Heart right ventricle (tissue), 16 donors: ENCODE results near the gene LDLRAP1. TPM values are rescaled to one million over a fixed set of nuclear protein-coding genes. Genes with fewer than 3 reads are reported as not detected.
"Not testable (repeated sequence)": the region's sequence is repeated elsewhere in the genome, so short reads cannot be mapped to it uniquely, and the experiment has no call there.

ENCODE experiments used
- ATAC-seq, 8 donors: fragments of 200-7000 bp; cut with Tn5 transposase; one replicate each; pipeline ENCODE4 v1.9.1; 2020; ENCODE audit warnings: mild to moderate bottlenecking in 8 of 8, moderate library complexity in 8 of 8, moderate number of reproducible peaks in 1 of 8
- DNase-seq, 2 donors: peaks; one replicate each; pipeline ENCODE4 v3.0.0-alpha.2; 2020
- H3K27ac ChIP-seq, 10 donors: fragments of 200-600 bp; sonication (generic) in 2 of 10; one replicate each; pipeline versions ENCODE4 v1.5.0 to v1.8.0; 2020 to 2022; ENCODE audit warnings: mild to moderate bottlenecking in 3 of 10
- H3K27me3 ChIP-seq, 7 donors: fragments of 200-600 bp; one replicate each; pipeline ENCODE4 v1.8.0; 2021 to 2022; ENCODE audit warnings: mild to moderate bottlenecking in 2 of 7
- H3K36me3 ChIP-seq, 9 donors: fragments of 200-600 bp; sonication (generic) in 1 of 9; one replicate each; pipeline versions ENCODE4 v1.5.0 to v1.8.0; 2020 to 2022; ENCODE audit warnings: mild to moderate bottlenecking in 2 of 9
- H3K4me1 ChIP-seq, 9 donors: fragments of 200-600 bp; sonication (generic) in 1 of 9; one replicate each; pipeline versions ENCODE4 v1.5.0 to v1.8.0; 2020 to 2022; ENCODE audit warnings: mild to moderate bottlenecking in 4 of 9
- H3K4me3 ChIP-seq, 10 donors: fragments of 200-600 bp; sonication (generic) in 2 of 10; one replicate each; pipeline versions ENCODE4 v1.5.0 to v1.8.0; 2020 to 2022; ENCODE audit warnings: mild to moderate bottlenecking in 7 of 10, moderate library complexity in 2 of 10
- H3K9me3 ChIP-seq, 11 donors: fragments of 200-600 bp in 10 of 11; sonication (generic) in 2 of 11; one replicate each; pipeline versions ENCODE4 v1.5.0 to v1.8.0; 2013 to 2022; ENCODE audit warnings: mild to moderate bottlenecking in 2 of 11, control low read depth in 1 of 11, moderate library complexity in 1 of 11
- WGBS, 2 donors: extraction: QIAGEN DNeasy Blood & Tissue Kit; methylation state at CpG; one replicate each; pipeline ENCODE4 v1.1.7; 2013; ENCODE audit warnings: inconsistent platforms in 1 of 2; 5-methylcytosine and 5-hydroxymethylcytosine counted together
- intact Hi-C, 10 donors: fragments of 100-400 bp; cut with DNase I; formaldehyde crosslinking; loops; one replicate each; pipeline versions ENCODE4 v1.11.1 to v1.14.2; 2022
- polyA plus RNA-seq, 2 donors: library from polyadenylated mRNA; stranded (reverse); fragments of 200-250 nt; gene quantifications; one replicate each; pipeline ENCODE4 v1.2.3, GENCODE V29; 2013
- total RNA-seq, 10 donors: library from RNA; stranded (reverse); fragmentation: NEBNext Ultra II Directional in 3 of 10; extraction: Animal tissue kit (Norgen Biotek cat#: 25700) in 3 of 10; gene quantifications; one replicate each; pipeline versions ENCODE4 v1.2.1 to v1.2.4, GENCODE V29; 2021 to 2023
- TF ChIP-seq, protein P1 (sequence below), 9 donors: fragments of 200-600 bp; sonication (generic) in 2 of 9; IDR thresholded peaks; one replicate each; pipeline versions ENCODE4 v1.5.0 to v1.8.0; 2021 to 2022; ENCODE audit warnings: antibody characterized with exemption in 9 of 9, mild to moderate bottlenecking in 5 of 9, moderate library complexity in 1 of 9
- donor health status: Arrhythmogenic right ventricular cardiomyopathy.
- donor health status: ischemic (EF 13 %, LVEDD 7.1; RV severe dilation, severe dysfunction).
- donor health status: healthy with polysubstance abuse.
- donor health status: DM: no; HTN: yes; CAD: no.
- donor health status: DM: no; HTN: no; CAD: no.
- donor health status: ischemic (EF 25% LVEDD 6.9; RV normal size, moderate dysfunction).
- donor health status: ischemic (EF 25% LVEDD 5.7; RV mildly dilated, moderate dysfunction).
- donor health status: healthy.
- donor health status: DM: yes; HTN: yes; CAD: no.
- donor health status: Ischemic cardiomyopathy.
- donor health status: ischemic (EF 35%, LVEDD 5.7; RV mildly dilated, moderate dysfunction).
- donor health status: nonischemic (EF 11% LVEDD 7.7; RV severe dilation, severe dysfunction).
- donor health status: DM: yes; HTN: yes; CAD: no.
- donor health status: PGD.
- donor health status: ischemic (EF 29% LVEDD 5.4; RV normal size, mild dysfunction).
- donor health status: nonischemic (EF 23%, LVEDD 6.1; RV moderate dilation, normal function).

Gene LDLRAP1
- total and polyA plus RNA-seq, 12 donors = 8.5 to 16.1 (median 10.3) TPM

DNA sequence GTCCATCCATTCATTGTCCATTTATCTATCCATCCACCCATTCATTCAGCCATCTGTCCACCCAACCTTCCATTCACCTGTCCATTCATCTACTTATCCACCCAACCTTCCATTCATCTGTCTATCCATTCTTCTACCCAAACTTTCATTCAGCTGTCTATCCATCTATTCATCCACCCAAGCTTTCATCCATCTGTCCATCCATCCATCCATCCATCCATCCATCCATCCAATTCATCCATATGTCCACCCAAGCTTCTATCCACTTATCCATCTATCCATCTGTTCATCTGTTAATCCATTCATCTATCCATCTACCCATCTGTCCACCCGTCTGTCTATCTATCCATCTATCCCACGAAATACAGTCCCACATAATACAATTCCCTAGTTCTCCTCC is 51.6 kb downstream of the LDLRAP1 start:
- Histone ChIP-seq H3K4me1 (peaks cover 0 to 9% (median 6%) of the 10 kb centered on the region in 9 donors), H3K9me3 (peaks cover 0 to 9% (median 0%) of the 10 kb centered on the region in 11 donors), H3K36me3 (no peaks in the 10 kb centered on the region), H3K27ac (no peak overlapping the region), H3K4me3 (no peak overlapping the region), H3K27me3 (no peaks in the 10 kb centered on the region)
- TF ChIP-seq, protein P1, sequence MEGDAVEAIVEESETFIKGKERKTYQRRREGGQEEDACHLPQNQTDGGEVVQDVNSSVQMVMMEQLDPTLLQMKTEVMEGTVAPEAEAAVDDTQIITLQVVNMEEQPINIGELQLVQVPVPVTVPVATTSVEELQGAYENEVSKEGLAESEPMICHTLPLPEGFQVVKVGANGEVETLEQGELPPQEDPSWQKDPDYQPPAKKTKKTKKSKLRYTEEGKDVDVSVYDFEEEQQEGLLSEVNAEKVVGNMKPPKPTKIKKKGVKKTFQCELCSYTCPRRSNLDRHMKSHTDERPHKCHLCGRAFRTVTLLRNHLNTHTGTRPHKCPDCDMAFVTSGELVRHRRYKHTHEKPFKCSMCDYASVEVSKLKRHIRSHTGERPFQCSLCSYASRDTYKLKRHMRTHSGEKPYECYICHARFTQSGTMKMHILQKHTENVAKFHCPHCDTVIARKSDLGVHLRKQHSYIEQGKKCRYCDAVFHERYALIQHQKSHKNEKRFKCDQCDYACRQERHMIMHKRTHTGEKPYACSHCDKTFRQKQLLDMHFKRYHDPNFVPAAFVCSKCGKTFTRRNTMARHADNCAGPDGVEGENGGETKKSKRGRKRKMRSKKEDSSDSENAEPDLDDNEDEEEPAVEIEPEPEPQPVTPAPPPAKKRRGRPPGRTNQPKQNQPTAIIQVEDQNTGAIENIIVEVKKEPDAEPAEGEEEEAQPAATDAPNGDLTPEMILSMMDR (IDR thresholded peaks at IDR 0.05) = no peak
- 67 to 91% methylated on average over 2 of the region's 2 CpGs for WGBS, 2 donors
- intact Hi-C loops = no loop called here
- ATAC-seq (no peak), DNase-seq (no peak)

DNA sequence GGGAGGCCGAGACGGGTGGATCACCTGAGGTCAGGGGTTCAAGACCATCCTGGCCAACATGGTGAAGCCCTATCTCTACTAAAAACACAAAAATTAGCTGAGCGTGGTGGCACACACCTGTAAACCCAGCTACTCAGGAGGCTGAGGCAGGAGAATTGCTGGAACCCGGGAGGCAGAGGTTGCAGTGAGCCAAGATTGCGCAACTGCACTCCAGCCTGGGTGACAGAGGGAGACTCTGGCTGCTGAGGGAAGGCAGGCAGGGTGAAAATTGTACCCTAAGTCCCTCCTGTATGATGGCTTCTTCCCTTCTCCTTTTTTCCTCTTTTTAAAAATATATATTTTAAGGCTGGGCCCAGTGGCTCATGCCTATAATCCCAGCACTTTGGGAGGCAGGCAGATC is 53.2 kb downstream of the LDLRAP1 start:
- H3K4me3 ChIP-seq, DNase-seq, ATAC-seq, H3K27me3 ChIP-seq, intact Hi-C loops, H3K27ac ChIP-seq, H3K9me3 ChIP-seq, H3K4me1 ChIP-seq, H3K36me3 ChIP-seq: not testable (repeated sequence)
- 93 to 97% methylated on average over 5 of the region's 5 CpGs for WGBS, 2 donors

DNA sequence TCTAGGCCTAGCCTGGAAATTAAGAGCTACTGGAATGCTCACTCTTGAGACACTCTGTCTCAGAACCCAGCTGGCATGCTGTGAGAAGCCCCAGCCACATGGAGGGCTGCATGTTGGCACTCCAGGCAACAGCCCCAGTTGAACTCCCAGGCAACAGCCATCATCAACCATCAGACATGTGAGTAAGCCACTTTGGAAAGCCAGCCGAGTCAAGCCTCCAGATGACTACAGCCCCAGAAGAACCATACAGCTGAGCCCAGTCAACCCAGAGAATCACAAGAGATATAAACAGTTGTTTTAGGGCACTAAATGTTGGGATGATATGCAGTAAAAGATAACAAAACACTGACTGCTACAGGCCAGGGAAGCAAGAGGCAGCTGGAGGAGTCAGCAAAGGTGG is 55.5 kb downstream of the LDLRAP1 start:
- intact Hi-C loops = no loop called here
- 90 to 96% methylated on average over 1 of the region's 1 CpG for WGBS, 2 donors

DNA sequence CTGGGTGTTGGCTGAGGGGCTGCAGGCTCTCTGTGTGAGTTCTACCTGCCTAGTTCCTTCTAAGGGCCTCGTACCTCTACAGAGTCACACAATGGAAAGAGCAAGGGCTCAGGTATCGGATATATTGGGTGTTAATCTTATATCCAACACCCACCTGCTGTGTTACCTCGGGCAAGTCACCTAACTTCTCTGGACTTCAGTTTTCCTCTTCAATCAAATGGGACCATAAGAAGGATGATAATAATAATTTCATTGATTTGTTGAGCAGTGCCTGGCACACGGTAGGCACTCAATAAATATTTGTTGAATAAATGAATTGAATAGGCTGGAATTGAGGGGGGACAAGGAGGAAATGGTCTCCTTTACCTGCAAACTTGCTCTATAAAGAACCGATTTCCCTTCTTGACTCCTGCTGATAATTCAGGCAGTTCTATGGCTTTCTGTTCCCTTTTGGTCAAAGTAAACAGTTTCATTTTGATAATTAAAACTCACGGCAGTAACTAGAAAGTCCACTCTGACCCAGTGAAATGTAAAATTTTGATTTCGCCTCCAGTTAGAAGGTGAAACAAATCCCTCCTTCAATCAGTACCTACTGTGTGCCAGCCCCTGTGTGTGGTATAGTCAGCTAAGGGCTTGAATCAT is 56.7 kb downstream of the LDLRAP1 start:
- Histone ChIP-seq H3K4me1 (no peaks in the 10 kb centered on the region), H3K27me3 (no peaks in the 10 kb centered on the region), H3K36me3 (no peaks in the 10 kb centered on the region), H3K4me3 (no peak overlapping the region), H3K27ac (no peak overlapping the region), H3K9me3 (peaks cover 0 to 9% (median 0%) of the 10 kb centered on the region in 11 donors)
- TF ChIP-seq, protein P1 (IDR thresholded peaks at IDR 0.05) = no peak
- DNase-seq = no peak
- no peak for ATAC-seq
- intact Hi-C loops = no loop called here
- WGBS, 2 donors = 87 to 91% methylated on average over 7 of the region's 7 CpGs

More for the DNA sequence above, 55.5 kb downstream of the LDLRAP1 start:
- H3K27ac ChIP-seq = no peak overlapping the region
- ATAC-seq (no peak), DNase-seq (no peak)
- H3K36me3 ChIP-seq = no peaks in the 10 kb centered on the region
- H3K4me1 ChIP-seq = no peaks in the 10 kb centered on the region
- TF ChIP-seq, protein P1 (IDR thresholded peaks at IDR 0.05) = no peak
- H3K9me3 ChIP-seq = peaks cover 0 to 9% (median 0%) of the 10 kb centered on the region in 11 donors
- no peak overlapping the region for H3K4me3 ChIP-seq
- H3K27me3 ChIP-seq = no peaks in the 10 kb centered on the region

DNA sequence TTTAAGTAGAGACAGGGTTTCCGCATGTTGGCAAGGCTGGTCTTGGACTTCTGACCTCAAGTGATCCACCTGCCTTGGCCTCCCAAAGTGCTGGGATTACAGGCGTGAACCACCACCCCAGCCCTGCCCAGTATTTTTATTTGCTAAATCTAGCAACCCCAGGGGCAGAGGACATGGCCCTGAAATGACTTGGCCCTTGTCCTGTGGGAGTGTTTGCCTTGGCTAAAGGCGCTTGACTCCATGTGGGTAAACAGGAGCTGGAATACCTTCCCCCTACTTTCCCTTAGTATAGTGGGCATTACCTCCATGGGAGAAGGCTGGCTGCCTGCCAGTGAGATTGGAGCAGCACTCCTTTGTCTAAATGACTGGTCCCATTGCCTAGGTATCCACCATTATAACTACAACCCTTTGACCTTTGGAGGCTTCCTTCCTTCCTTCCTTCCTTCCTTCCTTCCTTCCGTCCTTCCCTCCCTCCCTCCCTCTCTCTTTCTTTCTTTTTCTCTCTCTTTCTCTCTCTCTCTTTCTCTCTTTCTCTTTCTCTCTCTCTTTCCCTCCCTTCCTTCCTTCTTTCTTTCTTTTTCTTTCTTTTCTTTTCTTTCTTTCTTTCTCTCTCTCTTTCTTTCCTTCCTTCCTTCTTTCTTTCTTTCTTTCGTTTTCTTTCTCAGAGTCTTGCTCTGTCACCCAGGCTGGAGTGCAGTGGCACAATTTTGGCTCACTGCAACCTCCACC is 57.7 kb downstream of the LDLRAP1 start:
- H3K36me3 ChIP-seq, H3K4me1 ChIP-seq, H3K4me3 ChIP-seq, H3K9me3 ChIP-seq, H3K27me3 ChIP-seq, DNase-seq, H3K27ac ChIP-seq, ATAC-seq, intact Hi-C loops: not testable (repeated sequence)
- 79 to 88% methylated on average over 5 of the region's 5 CpGs for WGBS, 2 donors

DNA sequence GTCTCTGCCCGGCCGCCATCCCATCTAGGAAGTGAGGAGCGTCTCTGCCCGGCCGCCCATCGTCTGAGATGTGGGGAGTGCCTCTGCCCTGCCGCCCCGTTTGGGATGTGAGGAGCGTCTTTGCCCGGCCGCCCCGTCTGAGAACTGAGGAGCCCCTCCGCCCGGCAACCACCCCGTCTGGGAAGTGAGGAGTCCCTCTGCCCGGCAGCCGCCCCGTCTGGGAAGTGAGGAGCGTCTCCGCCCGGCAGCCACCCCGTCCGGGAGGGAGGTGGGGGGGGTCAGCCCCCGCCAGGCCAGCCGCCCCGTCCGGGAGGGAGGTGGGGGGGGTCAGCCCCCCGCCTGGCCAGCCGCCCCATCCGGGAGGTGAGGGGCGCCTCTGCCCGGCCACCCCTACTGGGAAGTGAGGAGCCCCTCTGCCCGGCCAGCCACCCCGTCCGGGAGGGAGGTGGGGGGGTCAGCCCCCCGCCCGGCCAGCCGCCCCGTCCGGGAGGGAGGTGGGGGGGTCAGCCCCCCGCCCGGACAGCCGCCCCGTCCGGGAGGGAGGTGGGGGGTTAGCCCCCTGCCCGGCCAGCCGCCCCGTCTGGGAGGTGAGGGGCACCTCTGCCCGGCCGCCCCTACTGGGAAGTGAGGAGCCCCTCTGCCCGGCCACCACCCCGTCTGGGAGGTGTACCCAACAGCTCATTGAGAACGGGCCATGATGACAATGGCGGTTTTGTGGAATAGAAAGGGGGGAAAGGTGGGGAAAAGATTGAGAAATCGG is 60.6 kb downstream of the LDLRAP1 start:
- H3K27me3 ChIP-seq, ATAC-seq, H3K36me3 ChIP-seq, H3K4me3 ChIP-seq, H3K4me1 ChIP-seq, DNase-seq, H3K9me3 ChIP-seq, intact Hi-C loops, H3K27ac ChIP-seq: not testable (repeated sequence)
- 93 to 95% methylated on average over 17 to 39 of the region's 55 CpGs for WGBS, 2 donors
